Ovary (tissue), 3 donors: ENCODE results near the gene DIS3L2.
"Not testable (repeated sequence)": the region's sequence is repeated elsewhere in the genome, so short reads cannot be mapped to it uniquely, and the experiment has no call there.

Source experiments
- POLR2A ChIP-seq: fragments of 450-650 bp; IDR thresholded peaks from one replicate; pipeline ENCODE4 v1.6.1; 2017; ENCODE audit warnings: antibody characterized with exemption, mild to moderate bottlenecking, moderate library complexity
- TF ChIP-seq, protein P1 (sequence below), 3 donors: fragments of 450-650 bp in 2 of 3; fragments of 200-600 bp in 1 of 3; IDR thresholded peaks; one replicate each; pipeline versions ENCODE4 v1.5.1 to v1.8.0; 2016 to 2022; ENCODE audit warnings: antibody characterized with exemption in 3 of 3, mild to moderate bottlenecking in 1 of 3
- donor health status: DM: no; HTN: no; CAD: no.

DNA sequence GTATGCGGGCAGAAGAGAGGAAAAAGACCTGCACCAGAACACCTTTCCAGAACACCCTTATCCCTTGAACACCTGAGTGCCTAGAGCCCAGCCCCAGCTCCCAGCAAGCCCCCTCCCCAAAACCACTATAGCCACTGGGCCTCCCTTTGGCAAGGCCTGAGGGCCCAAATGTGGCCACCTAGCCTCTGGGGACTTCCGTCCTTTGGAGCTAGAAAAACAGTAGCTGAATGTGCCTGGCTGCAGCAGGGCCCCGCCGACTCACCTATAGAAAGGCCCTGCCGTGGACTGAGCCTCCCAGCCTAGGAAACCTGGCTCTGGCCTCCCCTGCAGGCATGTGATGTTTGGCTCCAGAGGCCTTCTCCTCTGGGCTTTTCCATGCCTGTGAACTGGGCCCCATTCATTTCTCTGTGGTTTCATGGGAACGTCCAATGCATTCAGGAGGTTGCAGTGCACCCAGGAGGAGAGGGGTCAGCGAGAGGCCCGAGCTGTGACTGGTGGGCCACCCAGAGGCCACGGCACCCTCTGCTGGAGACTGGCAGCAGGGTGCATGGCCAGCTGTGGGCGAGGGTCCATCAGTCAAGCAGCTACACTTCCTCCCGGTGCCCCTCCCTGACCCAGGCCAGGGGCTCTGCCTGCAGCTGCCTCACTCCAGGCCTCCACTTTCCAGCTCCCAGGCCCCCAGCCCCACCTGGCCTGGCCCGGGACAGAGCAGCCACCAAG lies 401.7 kb downstream of the DIS3L2 start:
- TF ChIP-seq POLR2A, result not testable (repeated sequence)
- TF ChIP-seq, protein P1, sequence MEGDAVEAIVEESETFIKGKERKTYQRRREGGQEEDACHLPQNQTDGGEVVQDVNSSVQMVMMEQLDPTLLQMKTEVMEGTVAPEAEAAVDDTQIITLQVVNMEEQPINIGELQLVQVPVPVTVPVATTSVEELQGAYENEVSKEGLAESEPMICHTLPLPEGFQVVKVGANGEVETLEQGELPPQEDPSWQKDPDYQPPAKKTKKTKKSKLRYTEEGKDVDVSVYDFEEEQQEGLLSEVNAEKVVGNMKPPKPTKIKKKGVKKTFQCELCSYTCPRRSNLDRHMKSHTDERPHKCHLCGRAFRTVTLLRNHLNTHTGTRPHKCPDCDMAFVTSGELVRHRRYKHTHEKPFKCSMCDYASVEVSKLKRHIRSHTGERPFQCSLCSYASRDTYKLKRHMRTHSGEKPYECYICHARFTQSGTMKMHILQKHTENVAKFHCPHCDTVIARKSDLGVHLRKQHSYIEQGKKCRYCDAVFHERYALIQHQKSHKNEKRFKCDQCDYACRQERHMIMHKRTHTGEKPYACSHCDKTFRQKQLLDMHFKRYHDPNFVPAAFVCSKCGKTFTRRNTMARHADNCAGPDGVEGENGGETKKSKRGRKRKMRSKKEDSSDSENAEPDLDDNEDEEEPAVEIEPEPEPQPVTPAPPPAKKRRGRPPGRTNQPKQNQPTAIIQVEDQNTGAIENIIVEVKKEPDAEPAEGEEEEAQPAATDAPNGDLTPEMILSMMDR (IDR thresholded peaks at IDR 0.05), result not testable (repeated sequence)
